Measurements from ENCODE around the gene SULT1A1. TPM values are rescaled to one million over a fixed set of nuclear protein-coding genes. Genes with fewer than 3 reads are reported as not detected.

SULT1A1 gene
- total and polyA plus RNA-seq, 2 donors (not counting 1 experiment from before 2014, with no cell fraction given) = 4.2 to 7.1 TPM

DNA sequence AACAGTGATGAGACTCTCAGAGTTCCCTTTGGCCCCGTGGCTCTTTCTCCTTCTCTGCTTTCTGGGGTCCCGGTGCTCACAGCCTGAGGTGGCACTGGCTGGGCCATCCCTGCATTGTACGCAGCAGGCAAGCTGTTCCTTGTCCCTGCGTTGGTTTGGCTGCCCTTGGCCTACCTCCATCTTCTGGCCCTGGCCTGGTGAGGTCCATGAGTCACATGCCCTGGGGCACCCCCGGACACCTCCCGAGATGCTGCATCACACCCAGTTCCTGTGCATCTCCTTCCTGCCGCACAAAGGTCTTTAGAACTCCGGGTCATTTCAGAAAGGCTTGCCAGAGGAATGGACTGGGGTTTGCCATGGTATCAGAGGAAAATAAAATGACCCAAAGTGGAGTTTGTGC is 22.5 kb downstream of the SULT1A1 start:
- no peaks in the 10 kb centered on the region for H4K20me1 ChIP-seq (ENCODE audit: control insufficient read depth, insufficient read depth, low read length, poor library complexity, severe bottlenecking)
- H3K9ac ChIP-seq (ENCODE audit: low read length) = no peak overlapping the region
- no peaks in the 10 kb centered on the region for H3K9me3 ChIP-seq (ENCODE audit: control extremely low read depth in 1 of 3, control insufficient read depth in 2 of 3, insufficient read depth in 1 of 3, low read length in 2 of 3)
- no peak overlapping the region for H3K27ac Mint-ChIP-seq
- H3K9me3 Mint-ChIP-seq (ENCODE audit: insufficient read depth) = no peaks in the 10 kb centered on the region
- no peak for TF ChIP-seq EZH2 (IDR thresholded peaks at IDR 0.05; ENCODE audit: borderline replicate concordance, insufficient read depth, low read depth, low read length, poor library complexity, severe bottlenecking)
- TF ChIP-seq, protein P1, sequence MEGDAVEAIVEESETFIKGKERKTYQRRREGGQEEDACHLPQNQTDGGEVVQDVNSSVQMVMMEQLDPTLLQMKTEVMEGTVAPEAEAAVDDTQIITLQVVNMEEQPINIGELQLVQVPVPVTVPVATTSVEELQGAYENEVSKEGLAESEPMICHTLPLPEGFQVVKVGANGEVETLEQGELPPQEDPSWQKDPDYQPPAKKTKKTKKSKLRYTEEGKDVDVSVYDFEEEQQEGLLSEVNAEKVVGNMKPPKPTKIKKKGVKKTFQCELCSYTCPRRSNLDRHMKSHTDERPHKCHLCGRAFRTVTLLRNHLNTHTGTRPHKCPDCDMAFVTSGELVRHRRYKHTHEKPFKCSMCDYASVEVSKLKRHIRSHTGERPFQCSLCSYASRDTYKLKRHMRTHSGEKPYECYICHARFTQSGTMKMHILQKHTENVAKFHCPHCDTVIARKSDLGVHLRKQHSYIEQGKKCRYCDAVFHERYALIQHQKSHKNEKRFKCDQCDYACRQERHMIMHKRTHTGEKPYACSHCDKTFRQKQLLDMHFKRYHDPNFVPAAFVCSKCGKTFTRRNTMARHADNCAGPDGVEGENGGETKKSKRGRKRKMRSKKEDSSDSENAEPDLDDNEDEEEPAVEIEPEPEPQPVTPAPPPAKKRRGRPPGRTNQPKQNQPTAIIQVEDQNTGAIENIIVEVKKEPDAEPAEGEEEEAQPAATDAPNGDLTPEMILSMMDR (IDR thresholded peaks at IDR 0.05) = no peak
- ChIA-PET CTCF (interaction anchor here (0.9 kb wide), 1 partner anchor 31 kb away, joined by 3 read pairs; no protein-coding TSS in a partner anchor), POLR2A (no interaction called here)
- H3K4me1 Mint-ChIP-seq = no peaks in the 10 kb centered on the region
- no peaks in the 10 kb centered on the region for H3K27me3 ChIP-seq (replicated peaks in 1 of 4; ENCODE audit: control extremely low read depth in 1 of 4, control insufficient read depth in 3 of 4, insufficient read depth in 4 of 4, low read length in 3 of 4)
- intact Hi-C loops (cut with micrococcal nuclease) = no loop called here
- peaks cover 3 to 59% of the 10 kb centered on the region in 2 experiments for H3K36me3 ChIP-seq (replicated peaks in 1 of 2; ENCODE audit: control extremely low read depth in 1 of 2, control insufficient read depth in 1 of 2, extremely low read depth in 1 of 2, insufficient read depth in 2 of 2, low read length in 1 of 2)
- ATAC-seq (ENCODE audit: low read depth) (no peak), DNase-seq (no peak)
- no peaks in the 10 kb centered on the region for H3K4me1 ChIP-seq (ENCODE audit: control insufficient read depth in 2 of 2, insufficient read depth in 2 of 2, low read length in 2 of 2)
- no peak overlapping the region for H3K4me2 ChIP-seq (replicated peaks; ENCODE audit: low read depth, low read length, poor library complexity, severe bottlenecking)
- no peak overlapping the region for H2AFZ ChIP-seq (ENCODE audit: insufficient read depth, low read depth, low read length, poor library complexity, severe bottlenecking)
- 91% methylated on average over 8 of the region's 8 CpGs for WGBS (ENCODE audit: insufficient coverage)
- H3K27me3 Mint-ChIP-seq = no peaks in the 10 kb centered on the region
- no peak overlapping the region for H3K4me3 Mint-ChIP-seq
- H3K27ac ChIP-seq (ENCODE audit: low read length in 2 of 2) = no peak overlapping the region
- H3K79me2 ChIP-seq (ENCODE audit: control insufficient read depth, insufficient read depth, low read length) = no peaks in the 10 kb centered on the region
- no peak overlapping the region for H3K4me3 ChIP-seq (ENCODE audit: control extremely low read depth in 1 of 5, extremely low read depth in 1 of 5, insufficient read depth in 1 of 5, low read depth in 2 of 5, low read length in 4 of 5)

DNA sequence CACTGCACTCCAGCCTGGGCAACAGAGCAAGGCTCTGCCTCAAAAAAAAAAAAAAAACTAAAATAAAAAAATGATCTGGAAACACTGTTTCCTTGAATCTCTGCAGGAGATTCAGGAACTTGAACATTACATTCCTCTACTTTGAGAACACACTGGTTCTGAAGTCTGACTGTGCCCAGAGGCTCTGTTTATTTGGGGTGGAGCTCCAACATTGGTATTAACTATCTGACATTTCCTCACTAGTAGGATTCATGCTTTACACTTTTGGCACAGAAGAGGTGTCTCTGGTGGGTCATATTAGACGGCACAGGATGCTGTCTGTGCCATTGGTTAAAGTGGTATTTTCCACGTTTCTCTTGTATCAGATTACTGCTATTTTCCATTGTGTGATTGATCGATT is 23.4 kb downstream of the SULT1A1 start:
- 94% methylated on average over 2 of the region's 3 CpGs for WGBS (ENCODE audit: insufficient coverage)
- no peak overlapping the region for H3K9ac ChIP-seq (ENCODE audit: low read length)
- no peaks in the 10 kb centered on the region for H4K20me1 ChIP-seq (ENCODE audit: control insufficient read depth, insufficient read depth, low read length, poor library complexity, severe bottlenecking)
- Mint-ChIP-seq H3K27ac (no peak overlapping the region), H3K4me3 (no peak overlapping the region), H3K9me3 (ENCODE audit: insufficient read depth) (no peaks in the 10 kb centered on the region), H3K27me3 (no peaks in the 10 kb centered on the region), H3K4me1 (no peaks in the 10 kb centered on the region)
- H3K79me2 ChIP-seq (ENCODE audit: control insufficient read depth, insufficient read depth, low read length) = no peaks in the 10 kb centered on the region
- no peak overlapping the region for H3K27ac ChIP-seq (ENCODE audit: low read length in 2 of 2)
- ChIA-PET CTCF (interaction anchor here (0.9 kb wide), 1 partner anchor 30 kb away, joined by 3 read pairs; no protein-coding TSS in a partner anchor), POLR2A (no interaction called here)
- ATAC-seq (ENCODE audit: low read depth) = no peak
- no peaks in the 10 kb centered on the region for H3K9me3 ChIP-seq (ENCODE audit: control extremely low read depth in 1 of 3, control insufficient read depth in 2 of 3, insufficient read depth in 1 of 3, low read length in 2 of 3)
- DNase-seq = no peak
- H3K4me1 ChIP-seq (ENCODE audit: control insufficient read depth in 2 of 2, insufficient read depth in 2 of 2, low read length in 2 of 2) = no peaks in the 10 kb centered on the region
- no peak for TF ChIP-seq EZH2 (IDR thresholded peaks at IDR 0.05; ENCODE audit: borderline replicate concordance, insufficient read depth, low read depth, low read length, poor library complexity, severe bottlenecking)
- TF ChIP-seq, protein P1 (IDR thresholded peaks at IDR 0.05) = no peak
- H3K4me3 ChIP-seq (ENCODE audit: control extremely low read depth in 1 of 5, extremely low read depth in 1 of 5, insufficient read depth in 1 of 5, low read depth in 2 of 5, low read length in 4 of 5) = no peak overlapping the region
- H2AFZ ChIP-seq (ENCODE audit: insufficient read depth, low read depth, low read length, poor library complexity, severe bottlenecking) = no peak overlapping the region
- intact Hi-C loops (cut with micrococcal nuclease) = no loop called here
- H3K27me3 ChIP-seq (replicated peaks in 1 of 4; ENCODE audit: control extremely low read depth in 1 of 4, control insufficient read depth in 3 of 4, insufficient read depth in 4 of 4, low read length in 3 of 4) = no peaks in the 10 kb centered on the region
- H3K36me3 ChIP-seq (replicated peaks in 1 of 2; ENCODE audit: control extremely low read depth in 1 of 2, control insufficient read depth in 1 of 2, extremely low read depth in 1 of 2, insufficient read depth in 2 of 2, low read length in 1 of 2) = peaks cover 6 to 66% of the 10 kb centered on the region in 2 experiments
- no peak overlapping the region for H3K4me2 ChIP-seq (replicated peaks; ENCODE audit: low read depth, low read length, poor library complexity, severe bottlenecking)
